Measurements from ENCODE around the gene GRIK3. TPM values are rescaled to one million over a fixed set of nuclear protein-coding genes. Genes with fewer than 3 reads are reported as not detected.

The GRIK3 gene
- total RNA-seq, 4 donors from 2014 or later = 0.13 to 0.42 (median 0.15) TPM; not detected in 1

DNA sequence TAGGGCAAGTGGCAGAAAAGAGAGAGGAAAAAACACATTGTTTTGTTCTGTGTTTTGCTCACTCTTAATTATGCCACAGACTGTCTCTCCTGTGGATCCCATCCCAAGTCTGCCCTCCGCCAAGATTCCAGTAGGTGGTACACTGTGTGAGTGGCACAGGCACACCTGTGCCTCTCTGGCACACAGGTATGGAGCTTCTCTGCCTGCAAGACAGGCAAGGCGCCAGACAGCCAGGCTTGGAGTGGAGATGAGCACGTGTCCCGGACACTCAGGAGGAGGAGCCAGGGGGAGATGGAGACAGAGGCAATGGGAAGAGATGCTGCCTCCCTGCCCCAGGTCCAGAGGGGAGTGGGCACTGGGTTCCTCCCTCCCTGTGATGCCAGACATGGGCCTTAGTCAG lies 6.5 kb upstream of the GRIK3 start:
- Histone ChIP-seq H3K27ac (no peak overlapping the region), H3K9me3 (no peaks in the 10 kb centered on the region), H3K36me3 (no peaks in the 10 kb centered on the region), H3K4me1 (no peaks in the 10 kb centered on the region), H3K27me3 (peaks cover 4% of the 10 kb centered on the region), H3K4me3 (replicated peaks in 1 of 3) (no peak overlapping the region)
- TF ChIP-seq, protein P1, sequence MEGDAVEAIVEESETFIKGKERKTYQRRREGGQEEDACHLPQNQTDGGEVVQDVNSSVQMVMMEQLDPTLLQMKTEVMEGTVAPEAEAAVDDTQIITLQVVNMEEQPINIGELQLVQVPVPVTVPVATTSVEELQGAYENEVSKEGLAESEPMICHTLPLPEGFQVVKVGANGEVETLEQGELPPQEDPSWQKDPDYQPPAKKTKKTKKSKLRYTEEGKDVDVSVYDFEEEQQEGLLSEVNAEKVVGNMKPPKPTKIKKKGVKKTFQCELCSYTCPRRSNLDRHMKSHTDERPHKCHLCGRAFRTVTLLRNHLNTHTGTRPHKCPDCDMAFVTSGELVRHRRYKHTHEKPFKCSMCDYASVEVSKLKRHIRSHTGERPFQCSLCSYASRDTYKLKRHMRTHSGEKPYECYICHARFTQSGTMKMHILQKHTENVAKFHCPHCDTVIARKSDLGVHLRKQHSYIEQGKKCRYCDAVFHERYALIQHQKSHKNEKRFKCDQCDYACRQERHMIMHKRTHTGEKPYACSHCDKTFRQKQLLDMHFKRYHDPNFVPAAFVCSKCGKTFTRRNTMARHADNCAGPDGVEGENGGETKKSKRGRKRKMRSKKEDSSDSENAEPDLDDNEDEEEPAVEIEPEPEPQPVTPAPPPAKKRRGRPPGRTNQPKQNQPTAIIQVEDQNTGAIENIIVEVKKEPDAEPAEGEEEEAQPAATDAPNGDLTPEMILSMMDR (IDR thresholded peaks at IDR 0.05) = no peak
- TF ChIP-seq POLR2A (IDR thresholded peaks at IDR 0.05) = no peak
- WGBS, 2 donors = 23 to 35% methylated on average over 4 of the region's 4 CpGs
- peak in 1 of 2 donors; percentile 5 for DNase-seq
- intact Hi-C loops (cut with DNase I) = no loop called here

DNA sequence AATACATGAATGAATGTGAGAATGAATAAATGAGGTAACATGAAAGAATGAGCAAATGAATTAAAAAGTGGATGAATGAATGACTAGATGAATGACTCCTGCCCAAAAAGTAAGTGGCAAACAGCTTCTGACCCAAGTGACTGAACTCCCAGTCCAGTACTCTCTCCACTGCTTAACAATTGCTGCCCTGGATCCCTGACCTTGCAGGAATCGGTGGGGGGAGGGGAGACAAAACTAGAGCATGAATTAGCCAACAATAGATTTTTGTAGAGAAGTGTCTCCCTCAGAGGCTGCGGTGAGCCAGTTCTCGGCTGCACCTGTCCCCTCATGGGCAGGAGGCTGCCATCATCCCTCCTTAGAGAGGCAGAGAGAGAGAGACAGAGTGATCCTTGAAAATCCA lies 5.9 kb upstream of the GRIK3 start:
- Histone ChIP-seq H3K4me1 (no peaks in the 10 kb centered on the region), H3K4me3 (replicated peaks in 1 of 3) (no peak overlapping the region), H3K27me3 (peaks cover 4% of the 10 kb centered on the region), H3K9me3 (no peaks in the 10 kb centered on the region), H3K36me3 (no peaks in the 10 kb centered on the region), H3K27ac (no peak overlapping the region)
- WGBS, 2 donors = 1 to 10% methylated on average over 3 of the region's 3 CpGs
- no peak for DNase-seq
- TF ChIP-seq POLR2A (IDR thresholded peaks at IDR 0.05) = no peak
- TF ChIP-seq, protein P1 (IDR thresholded peaks at IDR 0.05) = no peak
- intact Hi-C loops (cut with DNase I) = no loop called here

DNA sequence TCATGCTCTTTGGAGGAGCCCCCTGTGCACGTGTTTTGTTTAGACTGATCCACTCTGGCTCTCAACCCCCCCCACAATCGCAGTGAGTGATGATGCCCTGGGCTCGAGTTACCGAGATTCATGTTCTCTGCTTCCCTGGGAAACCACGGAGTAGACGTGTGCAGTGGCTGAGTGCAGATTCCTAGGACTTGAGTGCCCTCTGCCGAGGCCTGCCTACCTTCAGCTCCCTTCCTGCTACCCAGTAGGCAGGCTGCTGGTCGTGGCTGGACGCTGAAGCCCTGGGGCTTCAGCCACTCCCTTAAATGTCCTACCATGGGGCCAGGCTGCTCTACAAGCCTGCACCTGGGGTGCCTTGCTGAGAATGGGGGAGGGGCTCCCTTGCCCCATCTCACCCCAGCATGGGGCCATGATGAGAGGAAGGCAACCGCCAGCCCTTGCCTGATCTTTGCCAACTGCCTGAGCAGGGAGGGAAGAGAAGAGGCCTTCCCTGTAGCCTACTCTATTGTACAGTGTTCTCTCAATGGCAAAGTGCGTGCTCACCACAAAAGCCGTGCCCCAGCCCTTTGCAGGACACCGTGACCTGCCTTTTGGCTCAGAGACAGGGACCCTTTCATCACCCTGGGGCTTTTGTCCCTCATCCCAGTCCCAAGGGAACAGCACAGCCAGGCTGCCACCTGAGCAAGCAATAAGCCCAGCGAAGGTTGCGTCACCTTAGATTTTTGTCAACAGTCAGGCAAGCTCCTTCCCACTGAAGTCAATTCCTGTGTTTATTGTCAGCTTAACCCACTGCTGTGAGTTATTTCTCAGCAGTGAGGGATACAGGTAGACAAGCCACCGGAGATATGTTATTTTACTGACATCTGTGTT lies 4.1 kb upstream of the GRIK3 start:
- Histone ChIP-seq H3K27ac (no peak overlapping the region), H3K9me3 (no peaks in the 10 kb centered on the region), H3K27me3 (peaks cover 11% of the 10 kb centered on the region), H3K4me3 (replicated peaks in 1 of 3) (no peak overlapping the region), H3K4me1 (no peaks in the 10 kb centered on the region), H3K36me3 (no peaks in the 10 kb centered on the region)
- no peak for DNase-seq
- WGBS, 2 donors = 25 to 27% methylated on average over 10 to 12 of the region's 16 CpGs
- TF ChIP-seq POLR2A (IDR thresholded peaks at IDR 0.05) = no peak
- TF ChIP-seq, protein P1 (IDR thresholded peaks at IDR 0.05) = no peak
- intact Hi-C loops (cut with DNase I) = no loop called here

DNA sequence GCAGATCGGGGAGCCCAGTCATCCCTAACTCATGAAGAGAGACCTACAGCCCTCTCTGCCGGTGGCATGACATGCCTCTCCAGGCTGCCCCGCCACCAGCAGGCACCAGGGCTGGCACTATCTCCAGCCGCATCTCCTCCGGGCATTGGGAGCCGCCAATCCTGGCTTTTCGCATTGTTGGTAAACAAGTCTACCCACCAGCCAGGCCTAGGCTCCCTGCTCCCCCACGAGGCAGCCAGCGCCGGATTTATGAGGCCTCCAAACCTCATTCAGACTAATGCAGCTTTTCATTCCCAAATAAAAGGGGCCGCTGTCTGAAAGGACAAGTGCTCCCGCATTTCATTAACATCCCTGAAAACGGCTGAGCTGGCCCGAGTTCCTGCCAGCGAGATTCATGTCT lies 3.4 kb upstream of the GRIK3 start:
- no peaks in the 10 kb centered on the region for H3K4me1 ChIP-seq
- no peak overlapping the region for H3K27ac ChIP-seq
- DNase-seq = no peak
- H3K9me3 ChIP-seq = no peaks in the 10 kb centered on the region
- TF ChIP-seq POLR2A (IDR thresholded peaks at IDR 0.05) = no peak
- TF ChIP-seq, protein P1 (IDR thresholded peaks at IDR 0.05) = no peak
- WGBS, 2 donors = 3 to 4% methylated on average over 6 to 14 of the region's 15 CpGs
- H3K36me3 ChIP-seq = no peaks in the 10 kb centered on the region
- H3K4me3 ChIP-seq (replicated peaks in 1 of 3) = no peak overlapping the region
- intact Hi-C loops (cut with DNase I) = no loop called here
- H3K27me3 ChIP-seq = peaks cover 16% of the 10 kb centered on the region

DNA sequence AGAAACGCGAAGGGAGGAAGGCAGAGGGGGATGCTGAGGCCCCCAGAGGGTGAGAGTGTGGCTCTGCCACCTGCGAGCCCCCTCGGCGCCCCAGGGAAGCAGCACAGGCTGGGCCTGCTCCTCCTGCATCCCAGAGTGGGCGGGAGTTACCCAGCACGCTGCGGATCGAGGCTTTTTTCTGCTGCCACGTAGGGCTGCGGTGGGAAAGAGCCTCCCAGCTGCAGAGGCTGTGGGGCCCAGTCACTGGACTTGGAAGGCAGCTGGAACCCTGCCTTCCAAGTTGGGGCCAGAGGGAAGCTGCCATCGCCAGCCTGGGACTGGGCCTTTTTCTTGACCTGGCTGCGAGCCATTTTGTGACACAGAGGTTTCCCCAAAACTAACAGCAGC lies 2.3 kb upstream of the GRIK3 start:
- 6 to 8% methylated on average over 7 to 13 of the region's 13 CpGs for WGBS, 2 donors
- no peak overlapping the region for H3K4me3 ChIP-seq (replicated peaks in 1 of 3)
- H3K36me3 ChIP-seq = no peaks in the 10 kb centered on the region
- intact Hi-C loops (cut with DNase I) = no loop called here
- H3K27me3 ChIP-seq = peaks cover 16% of the 10 kb centered on the region
- TF ChIP-seq, protein P1 (IDR thresholded peaks at IDR 0.05) = no peak
- TF ChIP-seq POLR2A (IDR thresholded peaks at IDR 0.05) = no peak
- no peaks in the 10 kb centered on the region for H3K4me1 ChIP-seq
- no peak overlapping the region for H3K27ac ChIP-seq
- no peaks in the 10 kb centered on the region for H3K9me3 ChIP-seq
- DNase-seq = no peak
